HG03196 (cell line): Measurements from ENCODE around the gene GRK3.
"Not testable (repeated sequence)": the region's sequence is repeated elsewhere in the genome, so short reads cannot be mapped to it uniquely, and the experiment has no call there.

ENCODE experiments used
- ATAC-seq: cut with Tn5 transposase; IDR thresholded peaks from one replicate; pipeline ENCODE4 v1.9.1; 2021; ENCODE audit not compliant: unreplicated experiment

The GRK3 gene

DNA sequence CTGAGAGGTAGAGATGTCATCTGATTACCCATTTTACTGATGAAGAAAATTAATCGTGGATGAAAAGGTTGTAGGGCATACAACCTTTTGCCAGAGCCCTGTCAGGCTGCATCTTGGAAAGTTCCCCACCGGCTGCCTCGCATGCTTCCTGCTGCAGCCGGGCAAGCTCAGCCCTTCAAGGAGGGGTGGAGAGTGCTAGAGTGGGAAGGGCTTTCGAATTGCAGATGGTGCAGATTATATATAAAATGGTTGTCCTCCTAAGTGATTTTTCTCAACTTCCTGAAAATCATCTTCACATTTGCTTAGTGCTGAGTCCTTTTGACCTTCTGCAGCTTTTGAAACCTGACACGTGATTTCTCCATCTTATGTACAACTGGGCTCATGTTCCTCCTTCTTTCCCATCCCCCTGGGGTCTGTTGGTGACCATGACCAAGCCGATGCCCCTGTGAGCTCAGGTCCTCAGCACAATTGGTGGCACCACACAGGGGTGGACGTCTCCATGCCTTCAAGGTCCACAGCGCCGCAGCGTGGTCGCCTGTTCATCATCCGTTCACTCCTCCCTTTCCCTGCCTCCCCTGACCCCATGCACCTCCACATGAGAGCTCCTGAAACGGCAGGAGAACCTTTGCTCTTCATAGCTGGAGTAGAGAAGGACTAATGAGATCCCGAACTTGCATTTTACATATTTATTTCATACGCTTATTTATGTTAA, 129.9 kb downstream of the GRK3 start:
- no peak for ATAC-seq

DNA sequence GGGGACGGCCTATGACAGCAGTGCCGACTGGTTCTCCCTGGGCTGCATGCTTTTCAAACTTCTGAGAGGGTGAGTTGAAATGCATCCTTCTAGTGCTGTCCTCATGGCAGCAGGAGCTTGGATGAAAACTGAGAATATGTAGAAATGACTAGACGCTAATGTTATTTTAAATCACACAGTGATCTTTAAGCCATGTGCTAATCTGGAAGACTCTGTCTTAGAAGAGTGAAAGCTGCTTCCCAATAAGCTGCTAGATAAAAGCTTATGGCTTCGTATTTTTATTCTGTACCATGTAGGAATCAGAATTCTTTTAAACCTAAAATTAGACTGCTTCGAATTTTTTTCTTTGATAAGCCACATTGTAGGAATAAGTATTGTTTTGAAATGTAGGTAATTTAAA, 130.7 kb downstream of the GRK3 start:
- no peak for ATAC-seq

DNA sequence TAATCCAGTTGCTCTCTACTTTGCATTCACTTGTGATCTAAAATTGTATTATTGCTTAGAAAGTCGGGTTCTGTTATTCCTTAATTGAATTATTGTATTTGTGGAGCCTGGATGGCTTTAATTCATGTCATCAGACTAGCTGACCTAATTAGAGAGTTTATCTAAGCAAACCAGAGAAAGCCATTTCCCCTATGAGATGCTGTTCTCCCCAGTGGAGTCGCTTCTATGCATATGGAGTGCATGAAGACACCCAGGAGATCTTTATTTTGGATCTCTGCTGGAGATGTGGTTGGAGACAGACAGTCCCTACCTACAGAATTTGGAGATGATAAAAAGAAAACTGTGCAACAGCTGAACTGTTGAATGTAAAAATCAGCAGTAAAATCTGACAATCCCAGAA, 132.3 kb downstream of the GRK3 start:
- ATAC-seq: no peak

DNA sequence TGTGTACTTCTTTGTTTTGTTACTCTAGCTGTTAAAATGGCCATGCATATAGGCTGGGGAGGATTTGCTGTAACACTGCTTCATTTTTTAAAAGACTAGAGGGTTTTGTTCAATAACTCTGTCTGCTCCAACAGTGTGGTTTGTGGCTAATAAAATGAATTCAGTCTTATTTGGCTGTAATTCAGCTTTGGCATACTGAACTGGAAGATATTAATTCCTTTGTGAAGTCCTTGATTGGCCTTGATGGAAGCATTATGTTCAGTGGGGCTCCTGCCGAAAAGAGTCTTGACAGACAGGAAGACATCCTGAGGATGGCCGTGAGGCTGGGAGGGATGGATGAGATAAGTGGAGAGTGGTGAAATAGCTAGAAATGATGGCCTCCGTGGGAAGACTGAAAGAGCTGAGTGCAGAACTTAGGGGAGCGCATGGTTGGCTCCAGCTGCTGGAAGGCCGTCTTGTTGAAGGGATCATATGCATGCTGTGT, 132.7 kb downstream of the GRK3 start:
- no peak for ATAC-seq

DNA sequence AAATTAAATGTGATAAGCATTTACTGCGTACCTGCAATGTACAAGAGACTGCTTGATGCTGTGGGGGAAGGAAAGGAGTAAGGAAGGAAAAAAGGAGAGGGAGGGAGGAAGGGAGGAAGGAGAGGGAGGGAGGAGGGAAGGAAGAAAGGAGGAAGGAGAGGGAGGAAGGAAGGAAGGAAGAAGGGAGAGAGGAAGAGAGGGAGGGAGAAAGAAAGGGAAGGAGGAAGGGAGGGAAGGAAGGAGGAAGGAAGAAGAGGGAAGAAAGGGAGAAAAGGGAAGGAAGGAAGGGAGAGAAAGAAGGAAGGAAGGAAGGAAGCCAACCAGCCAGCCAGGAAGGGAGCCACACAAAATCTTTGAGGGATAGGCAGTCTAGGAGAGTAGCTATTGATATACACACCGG, 133.5 kb downstream of the GRK3 start:
- no peak for ATAC-seq

GRCh38 chr22:25698461-25698860, 134.0 kb downstream of the GRK3 start:
- no peak for ATAC-seq

DNA sequence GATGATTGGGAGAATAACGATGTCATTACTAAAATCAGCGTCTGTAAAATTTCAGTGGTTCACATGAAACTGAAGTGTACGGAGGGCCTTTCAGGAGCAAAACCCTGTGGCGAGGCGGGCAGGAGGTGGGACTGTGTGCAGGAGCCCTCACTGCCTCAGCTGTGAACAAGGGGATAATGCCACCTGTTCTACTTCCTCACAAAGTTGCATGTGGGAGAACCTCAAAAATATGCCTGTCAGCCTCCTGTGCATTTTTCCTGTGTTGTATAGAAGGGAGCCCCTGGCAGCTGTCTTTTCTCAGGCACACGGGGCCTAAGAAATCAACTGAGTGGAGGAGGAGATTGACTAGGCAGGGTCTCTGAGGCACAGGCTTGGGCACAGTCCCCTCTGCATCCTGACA, 134.5 kb downstream of the GRK3 start:
- no peak for ATAC-seq

DNA sequence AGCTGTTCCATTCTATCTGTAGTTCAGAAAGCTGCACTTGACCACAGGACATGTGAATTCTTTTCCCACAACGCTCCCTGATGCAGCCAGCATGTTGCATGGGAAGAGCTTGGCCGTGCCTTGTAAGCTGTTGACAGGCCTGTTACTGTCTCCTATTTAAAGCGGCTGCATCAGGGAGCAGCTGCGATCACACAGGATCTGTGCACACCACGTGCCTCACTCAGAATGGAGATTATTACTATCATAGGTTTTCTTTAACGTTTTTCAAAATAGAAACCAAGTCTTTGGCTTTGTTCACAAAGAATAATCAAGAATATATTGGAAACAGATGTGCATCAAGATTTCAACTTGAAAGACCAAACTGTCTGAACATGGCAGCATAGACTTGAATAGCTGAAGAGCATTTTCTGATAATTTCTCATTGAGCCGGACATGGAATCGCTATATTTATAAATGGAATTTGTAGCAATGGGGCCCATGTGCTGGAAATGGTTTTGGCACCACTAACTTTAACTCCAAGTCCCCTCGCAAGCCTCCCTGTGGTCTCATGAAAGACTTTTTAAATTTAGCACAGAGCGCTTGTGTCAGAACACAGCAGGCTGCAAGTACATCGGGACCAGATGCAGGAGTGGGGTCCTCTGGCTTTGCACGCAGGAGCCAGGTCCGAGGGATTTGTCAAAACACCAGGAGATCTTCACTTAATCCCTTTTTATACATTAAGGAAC, 136.7 kb downstream of the GRK3 start:
- ATAC-seq: no peak

DNA sequence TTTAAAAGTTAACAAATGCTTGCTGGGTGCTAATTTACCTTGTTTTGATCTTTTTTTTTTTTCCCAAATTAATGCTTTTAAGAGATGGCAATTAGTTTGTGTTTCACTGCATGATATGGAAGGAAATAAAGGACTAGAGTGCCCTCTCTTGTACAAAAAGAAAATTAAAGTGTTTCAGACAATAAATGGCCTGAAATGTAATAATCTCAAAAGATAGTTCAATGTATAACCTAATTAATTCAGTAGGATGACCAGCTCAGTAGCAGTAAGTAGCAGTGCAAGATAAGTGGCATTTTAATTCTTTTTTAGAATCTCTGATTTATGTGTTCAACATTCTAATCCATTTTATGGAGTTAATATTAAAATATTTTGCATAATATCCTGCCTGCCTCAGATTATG, 137.6 kb downstream of the GRK3 start:
- no peak for ATAC-seq

DNA sequence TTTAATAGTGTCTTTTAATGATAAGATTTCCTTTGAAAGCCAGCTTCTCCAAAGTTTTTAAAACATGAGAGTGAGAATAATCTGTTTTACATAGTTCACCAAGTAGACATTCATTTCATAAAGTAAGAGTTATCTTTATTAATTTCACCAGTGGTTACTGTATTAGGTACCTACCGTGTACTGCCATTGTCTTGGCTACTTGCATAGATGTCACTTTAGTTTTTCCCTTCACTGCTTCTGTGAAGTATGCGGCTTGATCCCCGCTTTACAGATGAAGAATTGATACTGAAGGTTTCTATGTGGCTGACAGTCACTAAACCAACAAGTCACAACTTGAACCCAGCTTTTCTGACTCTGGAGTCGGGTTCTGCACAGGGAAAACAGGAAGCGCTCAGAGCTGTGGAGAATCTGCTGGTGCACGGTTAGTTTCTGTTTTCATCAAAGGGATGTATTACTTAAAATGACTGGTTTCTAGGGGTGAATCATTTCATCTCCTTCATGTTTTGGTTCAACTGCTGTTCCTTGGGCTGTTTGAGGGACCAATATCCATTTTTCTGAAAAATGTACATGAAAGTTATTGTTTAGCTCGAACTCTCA, 138.2 kb downstream of the GRK3 start:
- no peak for ATAC-seq

GRCh38 chr22:25704701-25705100, 140.2 kb downstream of the GRK3 start:
- no peak for ATAC-seq

- no peak for ATAC-seq
These were observed 141.7 kb downstream of the GRK3 start for GRCh38 chr22:25706197-25706596.

DNA sequence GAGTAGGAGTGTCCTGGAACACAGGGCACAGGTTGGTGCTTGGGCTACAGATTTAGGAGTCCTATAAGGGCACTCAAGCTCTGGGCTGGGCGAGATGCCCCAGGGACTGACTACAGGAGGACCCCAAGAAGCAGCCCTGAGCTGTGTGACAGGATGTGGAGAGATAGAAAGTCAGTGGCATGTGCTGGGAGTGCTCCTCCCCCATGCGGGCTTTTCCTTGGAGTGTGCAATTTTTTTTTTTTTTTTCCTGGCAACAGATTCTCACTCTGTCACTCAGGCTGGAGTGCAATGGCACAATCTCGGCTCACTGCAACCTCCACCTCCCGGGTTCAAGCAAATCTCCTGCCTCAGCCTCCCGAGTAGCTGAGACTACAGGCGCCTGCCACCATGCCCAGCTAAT, 144.0 kb downstream of the GRK3 start:
- not testable (repeated sequence) for ATAC-seq

DNA sequence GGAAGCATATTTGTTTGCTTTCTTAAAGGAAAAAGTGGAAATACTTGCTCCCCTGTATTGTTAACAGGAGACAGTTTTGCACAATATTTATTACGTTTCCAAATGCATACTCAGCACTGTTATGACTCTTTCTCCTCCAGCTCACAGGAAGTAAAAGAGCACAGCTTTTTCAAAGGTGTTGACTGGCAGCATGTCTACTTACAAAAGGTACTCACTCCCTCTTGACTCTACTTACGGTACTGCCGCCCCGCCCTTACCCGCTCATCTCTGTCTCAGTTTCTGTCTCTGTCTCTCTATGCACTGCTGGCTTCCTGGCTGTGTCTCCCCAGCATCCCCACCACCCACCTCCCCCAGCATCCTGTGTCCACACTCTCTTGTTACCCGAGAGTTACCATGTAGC, 145.3 kb downstream of the GRK3 start:
- no peak for ATAC-seq

DNA sequence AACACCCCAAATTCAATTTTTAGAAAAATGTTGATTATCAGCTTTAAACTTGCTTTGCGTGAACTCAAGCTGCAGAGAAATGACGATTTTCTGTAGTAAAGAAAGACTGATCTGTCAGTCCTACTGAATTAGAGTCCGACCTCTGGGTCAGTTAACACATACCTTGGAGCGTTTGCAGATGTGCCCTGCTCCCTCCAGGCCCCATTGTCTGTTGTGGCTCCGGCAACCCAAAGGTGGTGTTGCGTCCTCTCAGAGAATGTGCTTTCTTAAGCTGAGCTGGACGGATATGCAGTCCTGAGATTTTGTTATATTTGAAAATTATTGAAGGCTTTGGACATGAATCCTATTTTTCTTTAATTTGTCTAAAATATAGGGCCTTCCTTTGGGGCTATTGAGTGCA, 146.0 kb downstream of the GRK3 start:
- no peak for ATAC-seq

GRCh38 chr22:25711491-25711890, 147.0 kb downstream of the GRK3 start:
- no peak for ATAC-seq

DNA sequence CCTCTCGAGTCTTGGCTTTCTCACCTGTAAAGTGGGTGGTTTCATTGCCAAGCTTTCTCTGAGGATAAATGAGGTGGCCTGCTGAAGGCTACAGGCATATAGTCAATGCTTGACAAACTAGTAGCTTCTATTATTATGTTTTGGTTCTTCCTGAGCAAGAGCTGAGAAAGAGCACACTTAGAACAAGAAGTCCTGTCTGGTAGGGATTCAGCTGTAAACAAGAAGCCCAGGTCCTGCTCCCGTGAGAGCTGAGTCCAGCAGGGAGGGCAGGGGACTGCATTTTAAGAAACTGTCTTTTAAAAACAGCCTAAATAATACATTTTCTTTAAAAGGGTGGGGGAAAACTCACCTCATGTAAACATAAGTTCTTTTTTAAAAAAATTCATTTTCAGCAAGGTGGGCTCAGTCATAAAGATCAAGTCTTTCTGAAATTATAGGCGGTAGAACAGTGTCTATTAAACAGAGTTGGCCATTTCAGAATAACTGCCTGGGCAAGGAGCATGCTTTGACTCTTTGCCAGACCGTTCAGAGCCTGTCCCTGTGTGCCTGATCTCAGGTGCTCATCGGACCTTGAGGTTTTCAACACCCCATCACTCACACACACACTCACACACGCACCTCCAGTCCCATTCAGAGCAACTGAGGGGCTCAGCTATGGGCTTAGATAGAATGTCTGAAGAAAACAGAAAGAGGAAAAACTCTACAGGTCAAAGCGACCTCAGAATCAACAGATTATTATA, 148.4 kb downstream of the GRK3 start:
- no peak for ATAC-seq

GRCh38 chr22:25714070-25714469, 149.6 kb downstream of the GRK3 start:
- no peak for ATAC-seq

DNA sequence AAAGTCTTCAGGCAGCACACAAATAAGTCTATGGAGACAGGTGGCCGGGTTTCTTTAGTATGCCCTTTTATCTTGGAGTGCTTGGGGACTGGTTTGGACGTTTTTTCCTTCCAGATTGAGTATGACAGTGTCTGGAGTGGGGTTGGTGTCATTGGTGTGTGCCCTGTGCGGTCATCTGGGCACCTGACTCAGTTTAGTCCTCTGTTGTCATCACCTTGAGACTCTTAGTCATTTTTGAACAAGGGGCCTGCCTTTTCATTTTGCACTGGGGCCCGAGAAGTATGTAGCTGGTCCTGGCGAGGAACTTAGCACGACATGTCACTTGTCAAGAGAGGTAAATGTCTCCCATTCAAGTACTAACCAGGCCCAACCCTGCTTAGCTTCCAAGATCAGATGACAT, 150.3 kb downstream of the GRK3 start:
- no peak for ATAC-seq

DNA sequence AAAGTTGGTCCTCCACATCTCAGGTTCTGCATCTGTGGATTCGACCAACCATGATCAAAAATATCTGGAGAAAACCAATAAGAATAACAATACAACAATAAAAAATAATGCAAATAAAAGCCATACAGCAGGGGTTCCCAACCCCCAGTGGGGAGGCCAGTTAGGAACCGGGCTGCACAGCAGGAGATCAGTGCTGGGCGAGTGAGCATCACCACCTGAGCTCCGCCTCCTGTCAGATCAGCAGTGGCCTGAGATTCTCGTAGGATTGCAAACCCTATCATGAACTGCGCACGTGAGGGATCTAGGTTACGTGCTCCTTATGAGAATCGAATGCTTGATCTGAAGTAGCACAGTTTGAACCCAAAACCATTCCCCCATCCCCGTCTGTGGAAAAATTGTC, 152.2 kb downstream of the GRK3 start:
- ATAC-seq: no peak

DNA sequence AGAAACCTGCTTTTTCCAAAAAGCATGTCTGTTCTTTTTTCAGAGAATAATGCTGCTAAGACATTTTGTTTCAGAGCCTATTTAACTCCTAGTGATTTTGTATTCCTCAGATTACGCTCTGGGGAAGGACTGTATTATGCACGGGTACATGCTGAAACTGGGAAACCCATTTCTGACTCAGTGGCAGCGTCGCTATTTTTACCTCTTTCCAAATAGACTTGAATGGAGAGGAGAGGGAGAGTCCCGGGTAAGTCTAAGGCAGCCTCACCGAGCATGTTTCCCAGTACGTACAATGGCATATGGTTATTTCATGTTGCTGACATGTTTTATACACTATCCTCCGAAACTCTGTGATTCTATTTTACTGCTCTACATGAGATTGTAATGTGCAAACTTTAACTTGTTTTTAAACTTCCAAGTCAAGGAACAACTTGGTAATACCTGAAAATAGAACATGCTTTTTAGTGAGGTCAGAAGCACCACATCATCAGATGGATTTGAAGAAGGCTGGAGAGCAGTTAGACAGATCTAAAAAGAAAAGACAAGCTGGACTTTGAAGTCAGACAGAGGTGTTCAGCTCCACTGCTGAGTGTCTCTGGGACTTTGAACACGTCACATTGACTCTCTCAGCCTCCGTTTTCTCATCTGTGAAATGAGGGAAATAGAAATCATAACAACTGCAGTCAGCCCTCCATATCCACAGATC, 153.8 kb downstream of the GRK3 start:
- no peak for ATAC-seq
